Measurements from ENCODE around the gene HES2.

Gene HES2

GRCh38 chr1:6466751-6467150 is 47.0 kb upstream of the HES2 start:
- H2BK120ac ChIP-seq (ENCODE audit: insufficient read depth, low read length, poor library complexity), result no peak overlapping the region
- no peaks in the 10 kb centered on the region for H3K27me3 ChIP-seq (ENCODE audit: insufficient read depth, low read length)
- H3K27ac ChIP-seq (ENCODE audit: low read depth, low read length), result no peak overlapping the region
- no peaks in the 10 kb centered on the region for H3K79me2 ChIP-seq (ENCODE audit: control insufficient read depth, insufficient read depth, low read length, poor library complexity)
- H3K14ac ChIP-seq (ENCODE audit: low read length), result no peak overlapping the region
- H4K12ac ChIP-seq (ENCODE audit: low read depth, low read length), result no peak overlapping the region
- no CpG with 5 or more reads among the region's 5 CpGs for WGBS (ENCODE audit: extremely low coverage, insufficient coverage, insufficient read length)
- H3K9ac ChIP-seq (ENCODE audit: low read length), result no peak overlapping the region
- no peak overlapping the region for H2AK5ac ChIP-seq (ENCODE audit: low read length)
- H3K4me3 ChIP-seq (ENCODE audit: low read depth, low read length), result no peak overlapping the region
- no peak overlapping the region for H3K4me2 ChIP-seq (ENCODE audit: low read length)
- no peak for DNase-seq
- H2AFZ ChIP-seq (ENCODE audit: insufficient read depth, low read length, poor library complexity), result no peak overlapping the region
- H3K4ac ChIP-seq (ENCODE audit: low read depth, low read length), result no peak overlapping the region
- H2BK12ac ChIP-seq (ENCODE audit: low read length), result no peak overlapping the region
- H3K23ac ChIP-seq (ENCODE audit: low read length), result no peak overlapping the region
- no peaks in the 10 kb centered on the region for H3K79me1 ChIP-seq (ENCODE audit: low read length)
- H3K18ac ChIP-seq (ENCODE audit: low read length), result no peak overlapping the region
- H4K91ac ChIP-seq (ENCODE audit: low read depth, low read length), result no peak overlapping the region
- H4K8ac ChIP-seq (ENCODE audit: low read depth, low read length), result no peak overlapping the region
- peaks cover 4% of the 10 kb centered on the region for H3K9me3 ChIP-seq (ENCODE audit: insufficient read depth, low read depth, low read length)
- no peaks in the 10 kb centered on the region for H3K4me1 ChIP-seq (ENCODE audit: control insufficient read depth in 1 of 2, insufficient read depth in 2 of 2, low read length in 2 of 2)
- H3K36me3 ChIP-seq (ENCODE audit: control insufficient read depth in 1 of 2, insufficient read depth in 2 of 2, low read length in 2 of 2), result peaks cover 77 to 87% of the 10 kb centered on the region in 2 experiments
- no peak overlapping the region for H2BK5ac ChIP-seq (ENCODE audit: low read depth, low read length, poor library complexity)

GRCh38 chr1:6466023-6466422 is 46.3 kb upstream of the HES2 start, which contains the start of gene TNFRSF25:
TNFRSF25 (minus strand) TSS chr1:6466173; CDS start chr1:6466107, 66 bp downstream.
- no CpG with 5 or more reads among the region's 43 CpGs for WGBS (ENCODE audit: extremely low coverage, insufficient coverage, insufficient read length)
- Histone ChIP-seq H3K9me3 (ENCODE audit: insufficient read depth, low read depth, low read length) (peaks cover 2% of the 10 kb centered on the region), H3K36me3 (ENCODE audit: control insufficient read depth in 1 of 2, insufficient read depth in 2 of 2, low read length in 2 of 2) (peaks cover 77 to 87% of the 10 kb centered on the region in 2 experiments)

GRCh38 chr1:6465461-6466005 is 45.8 kb upstream of the HES2 start:
- H3K14ac ChIP-seq (ENCODE audit: low read length), result no peak overlapping the region
- no peak for DNase-seq

More at GRCh38 chr1:6466023-6466422, 46.3 kb upstream of the HES2 start, which contains the start of gene TNFRSF25:
- H4K8ac ChIP-seq (ENCODE audit: low read depth, low read length), result no peak within 1 kb of the TSS
- H2BK5ac ChIP-seq (ENCODE audit: low read depth, low read length, poor library complexity), result no peak within 1 kb of the TSS
- H2AFZ ChIP-seq (ENCODE audit: insufficient read depth, low read length, poor library complexity), result no peak within 1 kb of the TSS
- H3K79me2 ChIP-seq (ENCODE audit: control insufficient read depth, insufficient read depth, low read length, poor library complexity), result no peaks in the 10 kb centered on the region
- no peak within 1 kb of the TSS for H3K27ac ChIP-seq (ENCODE audit: low read depth, low read length)
- H3K14ac ChIP-seq (ENCODE audit: low read length), result no peak within 1 kb of the TSS
- H3K79me1 ChIP-seq (ENCODE audit: low read length), result no peaks in the 10 kb centered on the region
- H3K4me2 ChIP-seq (ENCODE audit: low read length), result no peak within 1 kb of the TSS
- H4K91ac ChIP-seq (ENCODE audit: low read depth, low read length), result no peak within 1 kb of the TSS
- H2AK5ac ChIP-seq (ENCODE audit: low read length), result no peak within 1 kb of the TSS
- no peak within 1 kb of the TSS for H2BK120ac ChIP-seq (ENCODE audit: insufficient read depth, low read length, poor library complexity)
- DNase-seq, result no peak
- H3K4me1 ChIP-seq (ENCODE audit: control insufficient read depth in 1 of 2, insufficient read depth in 2 of 2, low read length in 2 of 2), result no peaks in the 10 kb centered on the region
- H3K27me3 ChIP-seq (ENCODE audit: insufficient read depth, low read length), result no peaks in the 10 kb centered on the region
- H3K4ac ChIP-seq (ENCODE audit: low read depth, low read length), result no peak within 1 kb of the TSS
- H4K12ac ChIP-seq (ENCODE audit: low read depth, low read length), result no peak within 1 kb of the TSS
- no peak within 1 kb of the TSS for H3K9ac ChIP-seq (ENCODE audit: low read length)
- no peak within 1 kb of the TSS for H2BK12ac ChIP-seq (ENCODE audit: low read length)
- H3K23ac ChIP-seq (ENCODE audit: low read length), result no peak within 1 kb of the TSS
- no peak within 1 kb of the TSS for H3K18ac ChIP-seq (ENCODE audit: low read length)
- H3K4me3 ChIP-seq (ENCODE audit: low read depth, low read length), result no peak within 1 kb of the TSS

DNA sequence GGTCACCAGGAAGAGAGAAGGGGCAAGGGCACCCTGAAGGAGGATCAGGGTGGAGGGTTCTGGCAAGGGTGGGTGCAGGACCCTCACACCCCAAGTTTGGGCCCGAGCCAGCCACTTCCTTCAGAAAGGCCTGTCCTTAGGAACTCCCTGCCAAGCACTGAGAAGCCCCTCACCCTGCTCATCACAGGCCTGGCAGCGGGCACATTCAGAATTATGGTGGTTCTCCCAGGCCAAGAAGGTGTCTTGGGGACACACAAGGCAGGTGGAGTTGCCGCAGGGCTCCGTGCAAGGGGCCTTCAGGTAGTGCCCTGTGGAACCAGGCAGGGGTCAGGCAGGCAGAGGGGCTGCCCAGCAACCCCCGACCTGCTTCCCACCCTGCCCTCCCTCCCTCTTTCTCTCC is 45.2 kb upstream of the HES2 start:
- Histone ChIP-seq H3K4me1 (ENCODE audit: control insufficient read depth in 1 of 2, insufficient read depth in 2 of 2, low read length in 2 of 2) (no peaks in the 10 kb centered on the region), H4K91ac (ENCODE audit: low read depth, low read length) (no peak overlapping the region), H3K9ac (ENCODE audit: low read length) (no peak overlapping the region), H3K9me3 (ENCODE audit: insufficient read depth, low read depth, low read length) (peaks cover 2% of the 10 kb centered on the region), H2BK120ac (ENCODE audit: insufficient read depth, low read length, poor library complexity) (no peak overlapping the region), H2BK5ac (ENCODE audit: low read depth, low read length, poor library complexity) (no peak overlapping the region), H3K18ac (ENCODE audit: low read length) (no peak overlapping the region), H3K36me3 (ENCODE audit: control insufficient read depth in 1 of 2, insufficient read depth in 2 of 2, low read length in 2 of 2) (peaks cover 71 to 81% of the 10 kb centered on the region in 2 experiments), H3K27me3 (ENCODE audit: insufficient read depth, low read length) (no peaks in the 10 kb centered on the region), H3K27ac (ENCODE audit: low read depth, low read length) (no peak overlapping the region), H3K4ac (ENCODE audit: low read depth, low read length) (no peak overlapping the region), H3K79me2 (ENCODE audit: control insufficient read depth, insufficient read depth, low read length, poor library complexity) (no peaks in the 10 kb centered on the region), H3K14ac (ENCODE audit: low read length) (no peak overlapping the region), H4K8ac (ENCODE audit: low read depth, low read length) (no peak overlapping the region), H3K23ac (ENCODE audit: low read length) (no peak overlapping the region), H3K79me1 (ENCODE audit: low read length) (no peaks in the 10 kb centered on the region), H2AK5ac (ENCODE audit: low read length) (no peak overlapping the region), H2BK12ac (ENCODE audit: low read length) (no peak overlapping the region), H3K4me3 (ENCODE audit: low read depth, low read length) (no peak overlapping the region), H4K12ac (ENCODE audit: low read depth, low read length) (no peak overlapping the region), H3K4me2 (ENCODE audit: low read length) (no peak overlapping the region), H2AFZ (ENCODE audit: insufficient read depth, low read length, poor library complexity) (no peak overlapping the region)
- no CpG with 5 or more reads among the region's 5 CpGs for WGBS (ENCODE audit: extremely low coverage, insufficient coverage, insufficient read length)
- no peak for DNase-seq

More at GRCh38 chr1:6465461-6466005, 45.8 kb upstream of the HES2 start:
- H3K4me3 ChIP-seq (ENCODE audit: low read depth, low read length), result no peak overlapping the region
- H2BK12ac ChIP-seq (ENCODE audit: low read length), result no peak overlapping the region
- no peak overlapping the region for H4K12ac ChIP-seq (ENCODE audit: low read depth, low read length)
- no peaks in the 10 kb centered on the region for H3K79me1 ChIP-seq (ENCODE audit: low read length)
- H2AFZ ChIP-seq (ENCODE audit: insufficient read depth, low read length, poor library complexity), result no peak overlapping the region
- no peak overlapping the region for H3K4me2 ChIP-seq (ENCODE audit: low read length)
- WGBS (ENCODE audit: extremely low coverage, insufficient coverage, insufficient read length), result no CpG with 5 or more reads among the region's 21 CpGs
- no peaks in the 10 kb centered on the region for H3K79me2 ChIP-seq (ENCODE audit: control insufficient read depth, insufficient read depth, low read length, poor library complexity)
- H2BK120ac ChIP-seq (ENCODE audit: insufficient read depth, low read length, poor library complexity), result no peak overlapping the region
- no peak overlapping the region for H2AK5ac ChIP-seq (ENCODE audit: low read length)
- no peak overlapping the region for H2BK5ac ChIP-seq (ENCODE audit: low read depth, low read length, poor library complexity)
- no peak overlapping the region for H3K18ac ChIP-seq (ENCODE audit: low read length)
- H3K23ac ChIP-seq (ENCODE audit: low read length), result no peak overlapping the region
- no peaks in the 10 kb centered on the region for H3K4me1 ChIP-seq (ENCODE audit: control insufficient read depth in 1 of 2, insufficient read depth in 2 of 2, low read length in 2 of 2)
- no peak overlapping the region for H4K91ac ChIP-seq (ENCODE audit: low read depth, low read length)
- H3K4ac ChIP-seq (ENCODE audit: low read depth, low read length), result no peak overlapping the region
- H3K36me3 ChIP-seq (ENCODE audit: control insufficient read depth in 1 of 2, insufficient read depth in 2 of 2, low read length in 2 of 2), result peaks cover 77 to 87% of the 10 kb centered on the region in 2 experiments
- no peak overlapping the region for H3K9ac ChIP-seq (ENCODE audit: low read length)
- H3K9me3 ChIP-seq (ENCODE audit: insufficient read depth, low read depth, low read length), result peaks cover 2% of the 10 kb centered on the region
- H4K8ac ChIP-seq (ENCODE audit: low read depth, low read length), result no peak overlapping the region
- no peak overlapping the region for H3K27ac ChIP-seq (ENCODE audit: low read depth, low read length)
- no peaks in the 10 kb centered on the region for H3K27me3 ChIP-seq (ENCODE audit: insufficient read depth, low read length)
